ENCODE results near the gene TMEM145.

Gene TMEM145

GRCh38 chr19:42366673-42367072 lies 53.6 kb downstream of the TMEM145 start:
- DNase-seq = peak; percentile 56

GRCh38 chr19:42367929-42368328 lies 54.8 kb downstream of the TMEM145 start:
- no peak for DNase-seq

GRCh38 chr19:42368360-42368759 lies 55.3 kb downstream of the TMEM145 start:
- DNase-seq = no peak

DNA sequence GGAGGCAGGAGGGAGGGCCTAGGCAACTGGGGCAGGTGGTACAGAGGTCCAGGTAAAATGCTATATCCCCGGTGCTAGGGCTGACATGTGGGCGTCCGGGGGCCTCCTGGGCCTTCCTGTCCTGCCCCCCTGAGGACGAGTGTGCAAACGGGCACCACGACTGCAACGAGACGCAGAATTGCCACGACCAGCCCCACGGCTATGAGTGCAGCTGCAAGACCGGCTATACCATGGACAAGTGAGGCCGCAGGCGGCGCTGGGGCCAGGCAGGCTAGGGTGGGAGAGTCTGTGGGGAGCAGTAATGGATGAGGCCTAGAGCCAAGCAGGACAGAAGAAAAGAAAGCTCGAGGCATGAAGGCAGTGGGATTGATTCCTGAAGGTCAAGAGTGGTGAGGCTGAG lies 55.7 kb downstream of the TMEM145 start:
- DNase-seq = no peak

- DNase-seq = no peak
These were observed 56.4 kb downstream of the TMEM145 start for GRCh38 chr19:42369433-42370067.

DNA sequence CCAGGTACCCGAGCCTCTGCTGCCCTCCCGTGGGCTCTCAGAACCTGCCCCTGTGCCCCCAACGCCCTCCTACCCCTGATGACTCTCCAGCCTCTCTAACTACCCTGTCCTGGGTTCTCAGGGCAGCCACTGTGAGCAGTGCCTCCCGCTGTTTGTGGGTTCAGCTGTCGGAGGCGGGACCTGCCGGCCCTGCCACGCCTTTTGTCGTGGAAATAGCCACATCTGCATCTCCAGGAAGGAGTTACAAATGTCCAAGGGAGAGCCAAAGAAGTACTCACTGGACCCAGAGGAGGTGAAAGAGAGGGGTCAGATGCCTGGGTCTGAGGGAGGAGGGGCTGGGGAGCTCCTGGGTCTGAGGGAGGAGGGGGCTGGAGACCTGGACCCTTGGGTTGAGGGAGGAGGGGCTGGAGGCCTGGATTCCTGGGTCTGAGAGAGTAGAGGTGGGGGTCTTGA lies 57.0 kb downstream of the TMEM145 start:
- no peak for DNase-seq

GRCh38 chr19:42370626-42371175 lies 57.6 kb downstream of the TMEM145 start:
- DNase-seq = no peak
